Measurements from ENCODE around the gene SLC22A23.
A peak's percentile ranks its signal among the peaks of the same experiment; 100 is the strongest.

The SLC22A23 gene

GRCh38 chr6:3377536-3378397 is 79.1 kb downstream of the SLC22A23 start:
- Histone ChIP-seq H3K4me1 (ENCODE audit: control insufficient read depth, insufficient read depth, low read depth, low read length) (no peaks in the 10 kb centered on the region), H4K8ac (ENCODE audit: low read length) (no peak overlapping the region), H2BK15ac (ENCODE audit: low read depth, poor library complexity, severe bottlenecking) (no peak overlapping the region), H2AFZ (ENCODE audit: low read depth, low read length) (no peak overlapping the region), H3K18ac (ENCODE audit: low read depth in 1 of 2, low read length in 2 of 2) (no peak overlapping the region), H3K4me3 (ENCODE audit: insufficient read depth in 1 of 2, low read depth in 1 of 2, low read length in 2 of 2) (no peak overlapping the region), H3K4me2 (ENCODE audit: low read length, poor library complexity, severe bottlenecking) (no peak overlapping the region), H2AK5ac (ENCODE audit: low read length, severe bottlenecking) (no peak overlapping the region), H2BK12ac (ENCODE audit: low read length in 2 of 2) (no peak overlapping the region), H3K23ac (ENCODE audit: low read length in 2 of 2) (no peak overlapping the region), H3K36me3 (ENCODE audit: control insufficient read depth in 1 of 2, insufficient read depth in 2 of 2, low read depth in 1 of 2, low read length in 2 of 2) (peaks cover 0 to 34% of the 10 kb centered on the region in 2 experiments), H3K27me3 (ENCODE audit: control insufficient read depth in 1 of 2, insufficient read depth in 1 of 2, low read length in 2 of 2) (peaks cover 0 to 6% of the 10 kb centered on the region in 2 experiments), H3K79me1 (replicated peaks; ENCODE audit: low read length, poor library complexity, severe bottlenecking) (no peaks in the 10 kb centered on the region), H2BK5ac (ENCODE audit: low read depth, low read length, poor library complexity, severe bottlenecking) (no peak overlapping the region), H3K9me3 (ENCODE audit: control insufficient read depth, low read length) (no peaks in the 10 kb centered on the region), H4K91ac (ENCODE audit: low read length) (no peak overlapping the region), H2BK120ac (ENCODE audit: low read depth, low read length) (no peak overlapping the region), H3K27ac (ENCODE audit: low read length, poor library complexity, severe bottlenecking) (no peak overlapping the region), H3K9ac (ENCODE audit: low read length) (no peak overlapping the region), H3K14ac (ENCODE audit: low read length in 2 of 2) (peak overlapping the region in 1 of 2 experiments; percentile 18), H3K4ac (ENCODE audit: low read depth in 1 of 2, low read length in 2 of 2) (no peak overlapping the region)
- no peak for DNase-seq
- WGBS, result 91% methylated on average over 17 of the region's 17 CpGs

- peaks cover 0 to 40% of the 10 kb centered on the region in 2 experiments for H3K36me3 ChIP-seq (ENCODE audit: control insufficient read depth in 1 of 2, insufficient read depth in 2 of 2, low read depth in 1 of 2, low read length in 2 of 2)
- H3K9me3 ChIP-seq (ENCODE audit: control insufficient read depth, low read length), result no peaks in the 10 kb centered on the region
- H3K27me3 ChIP-seq (ENCODE audit: control insufficient read depth in 1 of 2, insufficient read depth in 1 of 2, low read length in 2 of 2), result peaks cover 0 to 6% of the 10 kb centered on the region in 2 experiments
These were observed 79.8 kb downstream of the SLC22A23 start for GRCh38 chr6:3376893-3377535.

GRCh38 chr6:3376064-3376463 is 80.8 kb downstream of the SLC22A23 start:
- no peak overlapping the region for H2BK120ac ChIP-seq (ENCODE audit: low read depth, low read length)
- no peak overlapping the region for H2AK5ac ChIP-seq (ENCODE audit: low read length, severe bottlenecking)
- no peak overlapping the region for H4K8ac ChIP-seq (ENCODE audit: low read length)
- no peak for DNase-seq
- H3K27ac ChIP-seq (ENCODE audit: low read length, poor library complexity, severe bottlenecking), result no peak overlapping the region
- no peak overlapping the region for H3K4ac ChIP-seq (ENCODE audit: low read depth in 1 of 2, low read length in 2 of 2)
- H3K9me3 ChIP-seq (ENCODE audit: control insufficient read depth, low read length), result no peaks in the 10 kb centered on the region
- H3K36me3 ChIP-seq (ENCODE audit: control insufficient read depth in 1 of 2, insufficient read depth in 2 of 2, low read depth in 1 of 2, low read length in 2 of 2), result peaks cover 0 to 42% of the 10 kb centered on the region in 2 experiments
- no peak overlapping the region for H2BK12ac ChIP-seq (ENCODE audit: low read length in 2 of 2)
- WGBS, result 88% methylated on average over 8 of the region's 8 CpGs
- peak overlapping the region; percentile 13 for H2BK15ac ChIP-seq (ENCODE audit: low read depth, poor library complexity, severe bottlenecking)
- H3K4me3 ChIP-seq (ENCODE audit: insufficient read depth in 1 of 2, low read depth in 1 of 2, low read length in 2 of 2), result no peak overlapping the region
- H3K4me2 ChIP-seq (ENCODE audit: low read length, poor library complexity, severe bottlenecking), result no peak overlapping the region
- H3K27me3 ChIP-seq (ENCODE audit: control insufficient read depth in 1 of 2, insufficient read depth in 1 of 2, low read length in 2 of 2), result peaks cover 0 to 6% of the 10 kb centered on the region in 2 experiments
- H3K14ac ChIP-seq (ENCODE audit: low read length in 2 of 2), result no peak overlapping the region
- no peak overlapping the region for H3K18ac ChIP-seq (ENCODE audit: low read depth in 1 of 2, low read length in 2 of 2)
- no peaks in the 10 kb centered on the region for H3K79me1 ChIP-seq (replicated peaks; ENCODE audit: low read length, poor library complexity, severe bottlenecking)
- H2BK5ac ChIP-seq (ENCODE audit: low read depth, low read length, poor library complexity, severe bottlenecking), result no peak overlapping the region
- no peaks in the 10 kb centered on the region for H3K4me1 ChIP-seq (ENCODE audit: control insufficient read depth, insufficient read depth, low read depth, low read length)
- H2AFZ ChIP-seq (ENCODE audit: low read depth, low read length), result no peak overlapping the region
- H3K23ac ChIP-seq (ENCODE audit: low read length in 2 of 2), result no peak overlapping the region
- H3K9ac ChIP-seq (ENCODE audit: low read length), result no peak overlapping the region
- H4K91ac ChIP-seq (ENCODE audit: low read length), result no peak overlapping the region

More at GRCh38 chr6:3376893-3377535, 79.8 kb downstream of the SLC22A23 start:
- Histone ChIP-seq H3K4me3 (ENCODE audit: insufficient read depth in 1 of 2, low read depth in 1 of 2, low read length in 2 of 2) (no peak overlapping the region), H3K14ac (ENCODE audit: low read length in 2 of 2) (no peak overlapping the region), H3K27ac (ENCODE audit: low read length, poor library complexity, severe bottlenecking) (no peak overlapping the region), H4K91ac (ENCODE audit: low read length) (no peak overlapping the region), H2BK120ac (ENCODE audit: low read depth, low read length) (no peak overlapping the region), H3K4me2 (ENCODE audit: low read length, poor library complexity, severe bottlenecking) (no peak overlapping the region), H3K79me1 (replicated peaks; ENCODE audit: low read length, poor library complexity, severe bottlenecking) (no peaks in the 10 kb centered on the region), H3K4me1 (ENCODE audit: control insufficient read depth, insufficient read depth, low read depth, low read length) (no peaks in the 10 kb centered on the region), H3K23ac (ENCODE audit: low read length in 2 of 2) (no peak overlapping the region), H3K9ac (ENCODE audit: low read length) (no peak overlapping the region), H2BK15ac (ENCODE audit: low read depth, poor library complexity, severe bottlenecking) (no peak overlapping the region), H3K18ac (ENCODE audit: low read depth in 1 of 2, low read length in 2 of 2) (no peak overlapping the region), H2BK12ac (ENCODE audit: low read length in 2 of 2) (no peak overlapping the region), H3K4ac (ENCODE audit: low read depth in 1 of 2, low read length in 2 of 2) (no peak overlapping the region), H2AK5ac (ENCODE audit: low read length, severe bottlenecking) (no peak overlapping the region), H4K8ac (ENCODE audit: low read length) (no peak overlapping the region), H2AFZ (ENCODE audit: low read depth, low read length) (no peak overlapping the region), H2BK5ac (ENCODE audit: low read depth, low read length, poor library complexity, severe bottlenecking) (no peak overlapping the region)
- no peak for DNase-seq
- WGBS, result 100% methylated on average over 1 of the region's 3 CpGs

GRCh38 chr6:3373597-3374203 is 83.2 kb downstream of the SLC22A23 start:
- Histone ChIP-seq H2BK15ac (ENCODE audit: low read depth, poor library complexity, severe bottlenecking) (no peak overlapping the region), H2AK5ac (ENCODE audit: low read length, severe bottlenecking) (no peak overlapping the region), H3K9ac (ENCODE audit: low read length) (no peak overlapping the region), H2AFZ (ENCODE audit: low read depth, low read length) (no peak overlapping the region), H3K23ac (ENCODE audit: low read length in 2 of 2) (no peak overlapping the region), H2BK120ac (ENCODE audit: low read depth, low read length) (no peak overlapping the region), H3K4me3 (ENCODE audit: insufficient read depth in 1 of 2, low read depth in 1 of 2, low read length in 2 of 2) (no peak overlapping the region), H4K91ac (ENCODE audit: low read length) (no peak overlapping the region), H3K9me3 (ENCODE audit: control insufficient read depth, low read length) (no peaks in the 10 kb centered on the region), H3K36me3 (ENCODE audit: control insufficient read depth in 1 of 2, insufficient read depth in 2 of 2, low read depth in 1 of 2, low read length in 2 of 2) (peaks cover 0 to 45% of the 10 kb centered on the region in 2 experiments), H2BK5ac (ENCODE audit: low read depth, low read length, poor library complexity, severe bottlenecking) (no peak overlapping the region), H3K18ac (ENCODE audit: low read depth in 1 of 2, low read length in 2 of 2) (no peak overlapping the region), H3K14ac (ENCODE audit: low read length in 2 of 2) (no peak overlapping the region), H3K27ac (ENCODE audit: low read length, poor library complexity, severe bottlenecking) (no peak overlapping the region), H4K8ac (ENCODE audit: low read length) (no peak overlapping the region), H2BK12ac (ENCODE audit: low read length in 2 of 2) (no peak overlapping the region), H3K4ac (ENCODE audit: low read depth in 1 of 2, low read length in 2 of 2) (no peak overlapping the region), H3K4me1 (ENCODE audit: control insufficient read depth, insufficient read depth, low read depth, low read length) (no peaks in the 10 kb centered on the region), H3K79me1 (replicated peaks; ENCODE audit: low read length, poor library complexity, severe bottlenecking) (no peaks in the 10 kb centered on the region), H3K27me3 (ENCODE audit: control insufficient read depth in 1 of 2, insufficient read depth in 1 of 2, low read length in 2 of 2) (no peaks in the 10 kb centered on the region), H3K4me2 (ENCODE audit: low read length, poor library complexity, severe bottlenecking) (no peak overlapping the region)
- no peak for DNase-seq
- WGBS, result 89% methylated on average over 5 of the region's 5 CpGs

Measured in mesenchymal stem cell (in vitro differentiated cells and primary cell).